MM.1S (cell line): ENCODE data around the gene CEBPE.

Experiments used
- DNase-seq: peaks from one replicate; pipeline ENCODE4 v3.0.0-alpha.2; 2015
- H2AFZ ChIP-seq: fragments of 300-600 bp; sonication (generic); 2 replicates; pipeline ENCODE4 v1.6.0; 2016; ENCODE audit warnings: antibody characterized with exemption, low read length
- H3F3A ChIP-seq: fragments of 300-600 bp; sonication (generic); 2 replicates; pipeline ENCODE4 v1.6.1; 2016; ENCODE audit warnings: mild to moderate bottlenecking, antibody characterized with exemption, low read length, moderate library complexity, mixed read lengths; ENCODE audit not compliant: insufficient read depth
- H3K27ac ChIP-seq: fragments of 300-600 bp; sonication (generic); 2 replicates; pipeline ENCODE4 v1.5.1; 2016; ENCODE audit warnings: mild to moderate bottlenecking, low read length
- H3K27me3 ChIP-seq: fragments of 300-600 bp; sonication (generic); replicated peaks from 2 replicates; pipeline ENCODE4 v1.6.0; 2016; ENCODE audit warnings: low read length; ENCODE audit not compliant: insufficient read depth
- H3K36me3 ChIP-seq: fragments of 300-600 bp; sonication (generic); replicated peaks from 2 replicates; pipeline ENCODE4 v1.6.1; 2016; ENCODE audit warnings: mild to moderate bottlenecking, low read length, mixed read lengths; ENCODE audit not compliant: insufficient read depth
- H3K4me1 ChIP-seq: fragments of 300-600 bp; sonication (generic); 2 replicates; pipeline ENCODE4 v1.6.1; 2016; ENCODE audit warnings: low read length, mixed read lengths
- H3K4me2 ChIP-seq: fragments of 300-600 bp; sonication (generic); 2 replicates; pipeline ENCODE4 v1.6.0; 2016; ENCODE audit warnings: low read depth, low read length
- H3K4me3 ChIP-seq: fragments of 300-600 bp; sonication (generic); 2 replicates; pipeline ENCODE4 v1.5.1; 2016; ENCODE audit warnings: low read length, mixed read lengths
- H3K79me2 ChIP-seq: fragments of 300-600 bp; sonication (generic); 2 replicates; pipeline ENCODE4 v1.6.1; 2016; ENCODE audit warnings: mixed run types, low read length, mixed read lengths
- H3K9ac ChIP-seq: fragments of 300-600 bp; sonication (generic); 2 replicates; pipeline ENCODE4 v1.6.1; 2016; ENCODE audit warnings: low read length, mixed read lengths
- H3K9me2 ChIP-seq: fragments of 300-600 bp; sonication (generic); replicated peaks from 2 replicates; pipeline ENCODE4 v1.6.1; 2016; ENCODE audit warnings: mild to moderate bottlenecking, low read length, mixed read lengths; ENCODE audit not compliant: insufficient read depth
- H3K9me3 ChIP-seq: fragments of 300-600 bp; sonication (generic); replicated peaks from 2 replicates; pipeline ENCODE4 v1.6.1; 2016; ENCODE audit warnings: mild to moderate bottlenecking, low read length, mixed read lengths; ENCODE audit not compliant: insufficient read depth
- H4K20me1 ChIP-seq: fragments of 300-600 bp; sonication (generic); 2 replicates; pipeline ENCODE4 v1.6.1; 2016; ENCODE audit warnings: mild to moderate bottlenecking, low read length, moderate library complexity, mixed read lengths; ENCODE audit not compliant: insufficient read depth
- CTCF ChIP-seq: fragments of 300-600 bp; sonication (generic); IDR thresholded peaks from 2 replicates; pipeline ENCODE4 v1.5.1; 2016; ENCODE audit warnings: antibody characterized with exemption, low read length, mixed read lengths
- EZH2 ChIP-seq: fragments of 300-600 bp; sonication (generic); optimal IDR thresholded peaks from 2 replicates; pipeline ENCODE3; 2017; ENCODE audit warnings: low read depth, mild to moderate bottlenecking, antibody characterized with exemption, low read length, mixed read lengths
- EZH2phosphoT487 ChIP-seq: fragments of 300-600 bp; sonication (generic); IDR thresholded peaks from 2 replicates; pipeline ENCODE4 v1.6.1; 2018; ENCODE audit warnings: antibody characterized with exemption, low read length

The CEBPE gene

GRCh38 chr14:23131482-23131881 is 12.4 kb upstream of the CEBPE start:
- Histone ChIP-seq H3K27ac (no peak overlapping the region), H2AFZ (no peak overlapping the region), H3K4me2 (no peak overlapping the region), H4K20me1 (no peaks in the 10 kb centered on the region), H3K4me3 (no peak overlapping the region), H3K27me3 (no peaks in the 10 kb centered on the region), H3F3A (no peaks in the 10 kb centered on the region), H3K4me1 (no peaks in the 10 kb centered on the region), H3K79me2 (no peaks in the 10 kb centered on the region), H3K36me3 (no peaks in the 10 kb centered on the region), H3K9me3 (no peaks in the 10 kb centered on the region), H3K9ac (no peak overlapping the region), H3K9me2 (no peaks in the 10 kb centered on the region)
- DNase-seq, result no peak
- TF ChIP-seq CTCF, result no peak
- no peak for TF ChIP-seq EZH2
- TF ChIP-seq EZH2phosphoT487, result no peak

GRCh38 chr14:23130871-23131270 is 11.8 kb upstream of the CEBPE start:
- Histone ChIP-seq H3K9ac (no peak overlapping the region), H3F3A (no peaks in the 10 kb centered on the region), H3K27me3 (no peaks in the 10 kb centered on the region), H4K20me1 (no peaks in the 10 kb centered on the region), H3K9me2 (no peaks in the 10 kb centered on the region), H3K27ac (no peak overlapping the region), H3K9me3 (no peaks in the 10 kb centered on the region), H3K4me2 (no peak overlapping the region), H3K4me1 (no peaks in the 10 kb centered on the region), H3K79me2 (no peaks in the 10 kb centered on the region), H3K36me3 (no peaks in the 10 kb centered on the region), H3K4me3 (no peak overlapping the region), H2AFZ (no peak overlapping the region)
- TF ChIP-seq EZH2 (no peak), CTCF (no peak), EZH2phosphoT487 (no peak)
- no peak for DNase-seq

GRCh38 chr14:23129759-23130316 is 10.8 kb upstream of the CEBPE start:
- Histone ChIP-seq H3K4me1 (no peaks in the 10 kb centered on the region), H3K79me2 (no peaks in the 10 kb centered on the region), H3K27me3 (no peaks in the 10 kb centered on the region), H2AFZ (no peak overlapping the region), H3K9me2 (no peaks in the 10 kb centered on the region), H3F3A (no peaks in the 10 kb centered on the region), H4K20me1 (no peaks in the 10 kb centered on the region), H3K4me3 (no peak overlapping the region), H3K9me3 (no peaks in the 10 kb centered on the region), H3K4me2 (no peak overlapping the region), H3K9ac (no peak overlapping the region), H3K27ac (no peak overlapping the region), H3K36me3 (no peaks in the 10 kb centered on the region)
- TF ChIP-seq EZH2 (no peak), EZH2phosphoT487 (no peak), CTCF (no peak)
- no peak for DNase-seq
